ENCODE measurements around the gene PARD3.

The PARD3 gene

GRCh38 chr10:34231441-34232180 is 583.5 kb downstream of the PARD3 start:
- DNase-seq: no peak

GRCh38 chr10:34229917-34230316 is 585.2 kb downstream of the PARD3 start:
- no peak for DNase-seq

GRCh38 chr10:34228066-34228465 is 587.0 kb downstream of the PARD3 start:
- no peak for DNase-seq

- DNase-seq: no peak
These were observed 590.5 kb downstream of the PARD3 start for GRCh38 chr10:34224639-34225038.

- DNase-seq: no peak
These were observed 591.4 kb downstream of the PARD3 start for GRCh38 chr10:34223658-34224057.

GRCh38 chr10:34222359-34222758 is 592.7 kb downstream of the PARD3 start:
- DNase-seq: no peak

GRCh38 chr10:34219753-34220548 is 595.1 kb downstream of the PARD3 start:
- no peak for DNase-seq

GRCh38 chr10:34217524-34217923 is 597.6 kb downstream of the PARD3 start:
- DNase-seq: no peak

- no peak for DNase-seq
These were observed 598.6 kb downstream of the PARD3 start for GRCh38 chr10:34216348-34216945.

- DNase-seq: no peak
These were observed 601.3 kb downstream of the PARD3 start for GRCh38 chr10:34213805-34214197.

- DNase-seq: no peak
These were observed 601.8 kb downstream of the PARD3 start for GRCh38 chr10:34213193-34213804.

GRCh38 chr10:34207343-34207742 is 607.8 kb downstream of the PARD3 start:
- DNase-seq: no peak

GRCh38 chr10:34206935-34207268 is 608.2 kb downstream of the PARD3 start:
- no peak for DNase-seq

GRCh38 chr10:34206078-34206934 is 608.8 kb downstream of the PARD3 start:
- no peak for DNase-seq

- DNase-seq: no peak
These were observed 609.6 kb downstream of the PARD3 start for GRCh38 chr10:34205452-34205851.

GRCh38 chr10:34203966-34204630 is 611.0 kb downstream of the PARD3 start:
- no peak for DNase-seq

- no peak for DNase-seq
These were observed 614.7 kb downstream of the PARD3 start for GRCh38 chr10:34200355-34200901.

GRCh38 chr10:34198953-34199352 is 616.1 kb downstream of the PARD3 start:
- DNase-seq: no peak

GRCh38 chr10:34196058-34196433 is 619.0 kb downstream of the PARD3 start:
- DNase-seq: no peak

- no peak for DNase-seq
These were observed 619.6 kb downstream of the PARD3 start for GRCh38 chr10:34195364-34196057.
